A375 (cell line): ENCODE measurements around the gene RAB18. TPM values are rescaled to one million over a fixed set of nuclear protein-coding genes. Genes with fewer than 3 reads are reported as not detected.

Experiments
- total RNA-seq: library from RNA; depleted of rRNA; stranded (reverse); fragments of >200 nt; shearing (Covaris generic); gene quantifications from 2 replicates; pipeline ENCODE4 v1.2.3, GENCODE V29; 2014; rRNA removed

The RAB18 gene
- 10.6 and 22.9 TPM in 2 replicates for total RNA-seq

GRCh38 chr10:27504007-27504807 lies at the start of gene RAB18:
RAB18 (plus strand) TSS chr10:27504304; CDS start chr10:27504370, 66 bp downstream.

Other genes with a start within 250 kb of the RAB18 start
- 0.05 and 0.11 TPM in 2 replicates for gene MKX, start 241.5 kb downstream of the RAB18 start, total RNA-seq